Panc1 (cell line): Measurements from ENCODE around the gene FARP1.

Source experiments
- POLR2AphosphoS5 ChIP-seq: IDR thresholded peaks from 2 replicates; pipeline ENCODE4 v1.6.1; 2012; ENCODE audit warnings: mild to moderate bottlenecking, low read depth, low read length, moderate library complexity
- SIN3A ChIP-seq: IDR thresholded peaks from 2 replicates; pipeline ENCODE4 v1.6.1; 2012; ENCODE audit warnings: low read depth, mild to moderate bottlenecking, low read length, moderate library complexity, borderline replicate concordance; ENCODE audit not compliant: insufficient read depth
- TF ChIP-seq, protein P1 (sequence below): fragments of 450-650 bp; IDR thresholded peaks from 2 replicates; pipeline ENCODE4 v1.5.1; 2017; ENCODE audit warnings: mild to moderate bottlenecking
- TF ChIP-seq, protein P2 (sequence below), 2 experiments: IDR thresholded peaks; 2 replicates each; pipeline ENCODE4 v1.6.1; 2011 to 2012; ENCODE audit warnings: low read depth in 2 of 2, control low read depth in 1 of 2, low read length in 1 of 2, mild to moderate bottlenecking in 1 of 2, moderate library complexity in 1 of 2; ENCODE audit not compliant: insufficient read depth in 1 of 2

DNA sequence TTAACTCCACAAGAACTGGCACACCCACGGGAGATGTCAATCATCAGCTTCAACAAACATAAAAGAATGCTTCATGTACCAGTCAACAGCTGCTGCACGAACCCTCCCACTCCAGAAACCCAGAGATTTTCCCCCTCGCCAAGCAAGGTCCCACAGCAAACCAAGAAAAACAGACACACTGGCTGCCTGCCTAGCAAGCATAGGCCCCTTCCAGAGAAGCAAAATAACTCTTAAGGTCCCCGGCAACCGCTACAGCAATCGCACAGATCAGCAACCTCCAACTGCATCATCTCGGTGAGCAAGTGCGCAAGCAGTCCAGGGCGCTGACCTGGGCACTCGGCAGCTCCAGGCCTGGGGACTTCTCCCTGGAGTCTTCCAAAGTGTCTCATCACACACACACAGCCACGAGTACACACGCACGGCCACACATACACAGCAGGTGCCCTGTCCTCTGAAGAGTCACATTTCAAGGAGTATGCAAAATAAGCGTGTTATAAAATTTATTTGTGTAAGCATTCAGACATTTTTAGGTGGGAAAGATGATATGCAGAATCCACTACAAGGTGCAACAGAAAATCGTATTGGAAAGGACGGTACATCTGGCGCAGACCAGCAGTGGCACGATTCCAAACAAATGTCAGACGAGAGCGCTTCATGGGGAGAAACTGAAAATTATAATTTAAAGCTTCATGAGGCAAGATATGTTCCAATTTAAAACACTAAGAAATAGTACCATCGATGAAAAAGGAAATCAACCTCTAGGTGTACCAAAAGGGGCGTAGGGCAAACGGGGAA, 309.0 kb downstream of the FARP1 start:
- TF ChIP-seq, protein P1, sequence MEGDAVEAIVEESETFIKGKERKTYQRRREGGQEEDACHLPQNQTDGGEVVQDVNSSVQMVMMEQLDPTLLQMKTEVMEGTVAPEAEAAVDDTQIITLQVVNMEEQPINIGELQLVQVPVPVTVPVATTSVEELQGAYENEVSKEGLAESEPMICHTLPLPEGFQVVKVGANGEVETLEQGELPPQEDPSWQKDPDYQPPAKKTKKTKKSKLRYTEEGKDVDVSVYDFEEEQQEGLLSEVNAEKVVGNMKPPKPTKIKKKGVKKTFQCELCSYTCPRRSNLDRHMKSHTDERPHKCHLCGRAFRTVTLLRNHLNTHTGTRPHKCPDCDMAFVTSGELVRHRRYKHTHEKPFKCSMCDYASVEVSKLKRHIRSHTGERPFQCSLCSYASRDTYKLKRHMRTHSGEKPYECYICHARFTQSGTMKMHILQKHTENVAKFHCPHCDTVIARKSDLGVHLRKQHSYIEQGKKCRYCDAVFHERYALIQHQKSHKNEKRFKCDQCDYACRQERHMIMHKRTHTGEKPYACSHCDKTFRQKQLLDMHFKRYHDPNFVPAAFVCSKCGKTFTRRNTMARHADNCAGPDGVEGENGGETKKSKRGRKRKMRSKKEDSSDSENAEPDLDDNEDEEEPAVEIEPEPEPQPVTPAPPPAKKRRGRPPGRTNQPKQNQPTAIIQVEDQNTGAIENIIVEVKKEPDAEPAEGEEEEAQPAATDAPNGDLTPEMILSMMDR = no peak
- TF ChIP-seq, protein P2, sequence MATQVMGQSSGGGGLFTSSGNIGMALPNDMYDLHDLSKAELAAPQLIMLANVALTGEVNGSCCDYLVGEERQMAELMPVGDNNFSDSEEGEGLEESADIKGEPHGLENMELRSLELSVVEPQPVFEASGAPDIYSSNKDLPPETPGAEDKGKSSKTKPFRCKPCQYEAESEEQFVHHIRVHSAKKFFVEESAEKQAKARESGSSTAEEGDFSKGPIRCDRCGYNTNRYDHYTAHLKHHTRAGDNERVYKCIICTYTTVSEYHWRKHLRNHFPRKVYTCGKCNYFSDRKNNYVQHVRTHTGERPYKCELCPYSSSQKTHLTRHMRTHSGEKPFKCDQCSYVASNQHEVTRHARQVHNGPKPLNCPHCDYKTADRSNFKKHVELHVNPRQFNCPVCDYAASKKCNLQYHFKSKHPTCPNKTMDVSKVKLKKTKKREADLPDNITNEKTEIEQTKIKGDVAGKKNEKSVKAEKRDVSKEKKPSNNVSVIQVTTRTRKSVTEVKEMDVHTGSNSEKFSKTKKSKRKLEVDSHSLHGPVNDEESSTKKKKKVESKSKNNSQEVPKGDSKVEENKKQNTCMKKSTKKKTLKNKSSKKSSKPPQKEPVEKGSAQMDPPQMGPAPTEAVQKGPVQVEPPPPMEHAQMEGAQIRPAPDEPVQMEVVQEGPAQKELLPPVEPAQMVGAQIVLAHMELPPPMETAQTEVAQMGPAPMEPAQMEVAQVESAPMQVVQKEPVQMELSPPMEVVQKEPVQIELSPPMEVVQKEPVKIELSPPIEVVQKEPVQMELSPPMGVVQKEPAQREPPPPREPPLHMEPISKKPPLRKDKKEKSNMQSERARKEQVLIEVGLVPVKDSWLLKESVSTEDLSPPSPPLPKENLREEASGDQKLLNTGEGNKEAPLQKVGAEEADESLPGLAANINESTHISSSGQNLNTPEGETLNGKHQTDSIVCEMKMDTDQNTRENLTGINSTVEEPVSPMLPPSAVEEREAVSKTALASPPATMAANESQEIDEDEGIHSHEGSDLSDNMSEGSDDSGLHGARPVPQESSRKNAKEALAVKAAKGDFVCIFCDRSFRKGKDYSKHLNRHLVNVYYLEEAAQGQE (IDR thresholded peaks at IDR 0.05; ENCODE audit: insufficient read depth in 1 of 2, low read depth in 2 of 2, low read length in 1 of 2) = no peak
- no peak for TF ChIP-seq POLR2AphosphoS5
- no peak for TF ChIP-seq SIN3A
